Measurements from ENCODE around the gene CORIN.

GRCh38 chr4:47647544-47647943 lies 190.3 kb downstream of the CORIN start:
- no peak for TF ChIP-seq ARNTL (CRISPR knock-in tag; IDR thresholded peaks at IDR 0.05; ENCODE audit: borderline replicate concordance, low read depth)
- TF ChIP-seq BACH2 (CRISPR knock-in tag; IDR thresholded peaks at IDR 0.05; ENCODE audit: borderline replicate concordance), result no peak
- no peak for TF ChIP-seq TOX (CRISPR knock-in tag; IDR thresholded peaks at IDR 0.05; ENCODE audit: borderline replicate concordance)
- TF ChIP-seq CSRNP3 (CRISPR knock-in tag; IDR thresholded peaks at IDR 0.05), result no peak
- TF ChIP-seq ESRRG (CRISPR knock-in tag; IDR thresholded peaks at IDR 0.05), result no peak
- no peak for TF ChIP-seq RARB (CRISPR knock-in tag; IDR thresholded peaks at IDR 0.05)
- TF ChIP-seq SNAI2 (CRISPR knock-in tag; IDR thresholded peaks at IDR 0.05), result no peak
- TF ChIP-seq, protein P1, sequence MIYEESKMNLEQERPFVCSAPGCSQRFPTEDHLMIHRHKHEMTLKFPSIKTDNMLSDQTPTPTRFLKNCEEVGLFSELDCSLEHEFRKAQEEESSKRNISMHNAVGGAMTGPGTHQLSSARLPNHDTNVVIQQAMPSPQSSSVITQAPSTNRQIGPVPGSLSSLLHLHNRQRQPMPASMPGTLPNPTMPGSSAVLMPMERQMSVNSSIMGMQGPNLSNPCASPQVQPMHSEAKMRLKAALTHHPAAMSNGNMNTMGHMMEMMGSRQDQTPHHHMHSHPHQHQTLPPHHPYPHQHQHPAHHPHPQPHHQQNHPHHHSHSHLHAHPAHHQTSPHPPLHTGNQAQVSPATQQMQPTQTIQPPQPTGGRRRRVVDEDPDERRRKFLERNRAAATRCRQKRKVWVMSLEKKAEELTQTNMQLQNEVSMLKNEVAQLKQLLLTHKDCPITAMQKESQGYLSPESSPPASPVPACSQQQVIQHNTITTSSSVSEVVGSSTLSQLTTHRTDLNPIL (CRISPR knock-in tag; IDR thresholded peaks at IDR 0.05; ENCODE audit: low read depth), result no peak

Data from SK-N-SH treated with all-trans-retinoic acid at 6 μM for 48 hours (cell line).